ENCODE results near the gene ZNF81.
"Not testable (repeated sequence)": the region's sequence is repeated elsewhere in the genome, so short reads cannot be mapped to it uniquely, and the experiment has no call there.

ZNF81 gene

GRCh38 chrX:47936940-47937317 is 100.2 kb downstream of the ZNF81 start:
- no peak for DNase-seq

GRCh38 chrX:47940448-47940847 is 103.7 kb downstream of the ZNF81 start:
- no peak for DNase-seq

GRCh38 chrX:47941423-47941822 is 104.7 kb downstream of the ZNF81 start:
- DNase-seq: no peak

- not testable (repeated sequence) for DNase-seq
These were observed 118.6 kb downstream of the ZNF81 start for GRCh38 chrX:47955295-47955694.

- no peak for DNase-seq
These were observed 119.3 kb downstream of the ZNF81 start for GRCh38 chrX:47956016-47956415.

GRCh38 chrX:47958206-47958605 is 121.5 kb downstream of the ZNF81 start:
- not testable (repeated sequence) for DNase-seq

- DNase-seq: peak; percentile 61
These were observed 122.2 kb downstream of the ZNF81 start for GRCh38 chrX:47958761-47959342.

GRCh38 chrX:47960406-47960805 is 123.7 kb downstream of the ZNF81 start:
- DNase-seq: no peak

- not testable (repeated sequence) for DNase-seq
These were observed 125.1 kb downstream of the ZNF81 start for GRCh38 chrX:47961830-47962229.

- not testable (repeated sequence) for DNase-seq
These were observed 128.8 kb downstream of the ZNF81 start for GRCh38 chrX:47965526-47965925.
